DND-41 (cell line): ENCODE results near the gene OR51B5.

ENCODE experiments used
- CTCF ChIP-seq: IDR thresholded peaks from 2 replicates; pipeline ENCODE4 v1.5.1; 2012; ENCODE audit warnings: borderline replicate concordance, low read length, moderate library complexity, mild to moderate bottlenecking; ENCODE audit not compliant: poor library complexity, severe bottlenecking; ENCODE audit errors: extremely low read depth
- EZH2 ChIP-seq: IDR thresholded peaks from 3 replicates; pipeline ENCODE4 v1.6.1; 2012; ENCODE audit warnings: borderline replicate concordance, low read depth, mild to moderate bottlenecking, moderate library complexity, low read length, inconsistent platforms; ENCODE audit not compliant: severe bottlenecking

GRCh38 chr11:5343474-5344335 lies at the start of gene OR51B5:
- no peak for TF ChIP-seq CTCF
- TF ChIP-seq EZH2 = no peak
